Thoracic aorta (tissue), 2 donors: ENCODE results near the gene BAG3. TPM values are rescaled to one million over a fixed set of nuclear protein-coding genes. Genes with fewer than 3 reads are reported as not detected.

Experiments used
- ATAC-seq: fragments of 150-250 bp; one replicate; pipeline ENCODE4 v1.8.0; 2017; ENCODE audit warnings: low read depth; ENCODE audit not compliant: insufficient number of reproducible peaks, low FRiP score
- DNase-seq: peaks from one replicate; pipeline ENCODE4 v3.0.0-alpha.2; 2020; ENCODE audit warnings: low spot score
- H3K27ac ChIP-seq, 2 donors: fragments of 200-600 bp; sonication (generic); 1 replicate in 1 of 2; 2 replicates in 1 of 2; pipeline ENCODE4 v1.5.1; 2016; ENCODE audit warnings: mild to moderate bottlenecking in 2 of 2, moderate library complexity in 2 of 2
- H3K27me3 ChIP-seq: fragments of 200-600 bp; sonication (generic); replicated peaks from 2 replicates; pipeline ENCODE4 v1.6.0; 2016; ENCODE audit warnings: mild to moderate bottlenecking; ENCODE audit not compliant: insufficient read depth
- H3K36me3 ChIP-seq: fragments of 200-600 bp; sonication (generic); one replicate; pipeline ENCODE4 v1.5.1; 2016
- H3K4me1 ChIP-seq, 2 donors: fragments of 200-600 bp; sonication (generic); 1 replicate in 1 of 2; 2 replicates in 1 of 2; pipeline versions ENCODE4 v1.5.1 to v1.6.0; 2016; ENCODE audit warnings: low read depth in 2 of 2, mild to moderate bottlenecking in 1 of 2; ENCODE audit not compliant: control insufficient read depth in 1 of 2
- H3K4me3 ChIP-seq: fragments of 200-600 bp; sonication (generic); 2 replicates; pipeline ENCODE4 v1.5.1; 2016; ENCODE audit warnings: mild to moderate bottlenecking
- H3K9me3 ChIP-seq: fragments of 200-600 bp; sonication (generic); 2 replicates; pipeline ENCODE4 v1.5.1; 2016
- CTCF ChIP-seq: fragments of 200-600 bp; sonication (generic); IDR thresholded peaks from one replicate; pipeline ENCODE4 v1.5.1; 2019; ENCODE audit warnings: antibody characterized with exemption
- total RNA-seq, 2 donors: library from RNA; depleted of rRNA; stranded (reverse); fragments of >200 nt; gene quantifications; one replicate each; pipeline versions ENCODE4 v1.1.0 to v1.2.3, GENCODE V29; 2016

Gene BAG3
- total RNA-seq, 2 donors from 2014 or later: 48.9 to 87.6 TPM

GRCh38 chr10:119609516-119609915 is 41.7 kb upstream of the BAG3 start:
- TF ChIP-seq CTCF: no peak
- Histone ChIP-seq H3K27me3 (no peaks in the 10 kb centered on the region), H3K36me3 (no peaks in the 10 kb centered on the region), H3K4me3 (no peak overlapping the region), H3K27ac (no peak overlapping the region), H3K4me1 (peaks cover 0 to 7% of the 10 kb centered on the region in 2 donors), H3K9me3 (no peaks in the 10 kb centered on the region)
- ATAC-seq: no peak
- no peak for DNase-seq

- Histone ChIP-seq H3K36me3 (no peaks in the 10 kb centered on the region), H3K27me3 (no peaks in the 10 kb centered on the region), H3K4me1 (peaks cover 0 to 7% of the 10 kb centered on the region in 2 donors), H3K9me3 (no peaks in the 10 kb centered on the region), H3K27ac (no peak overlapping the region), H3K4me3 (no peak overlapping the region)
- DNase-seq: no peak
- no peak for TF ChIP-seq CTCF
- ATAC-seq: no peak
Observed at GRCh38 chr10:119611433-119611832, 39.7 kb upstream of the BAG3 start.

DNA sequence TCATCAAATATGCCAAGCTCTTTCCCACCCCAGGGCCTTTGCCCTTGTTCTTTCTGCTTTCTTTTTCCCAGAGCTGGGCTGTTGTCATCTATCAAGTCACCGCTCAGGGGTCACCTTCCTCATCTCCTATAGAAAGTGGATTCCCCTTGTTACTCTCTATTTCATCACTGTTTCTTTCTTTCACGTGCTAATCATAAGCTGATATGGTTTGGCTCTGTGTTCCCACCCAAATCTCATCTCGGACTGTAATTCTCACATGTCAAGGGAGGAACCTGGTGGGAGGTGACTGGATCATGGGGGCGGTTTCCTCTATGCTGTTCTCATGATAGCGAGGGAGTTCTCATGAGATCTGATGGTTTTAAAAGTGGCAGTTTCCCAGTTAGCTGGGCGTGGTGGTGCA is 37.4 kb upstream of the BAG3 start:
- Histone ChIP-seq H3K36me3 (no peaks in the 10 kb centered on the region), H3K4me3 (no peak overlapping the region), H3K27ac (no peak overlapping the region), H3K4me1 (peaks cover 0 to 2% of the 10 kb centered on the region in 2 donors), H3K9me3 (no peaks in the 10 kb centered on the region), H3K27me3 (no peaks in the 10 kb centered on the region)
- ATAC-seq: no peak
- TF ChIP-seq CTCF: no peak
- DNase-seq: no peak

DNA sequence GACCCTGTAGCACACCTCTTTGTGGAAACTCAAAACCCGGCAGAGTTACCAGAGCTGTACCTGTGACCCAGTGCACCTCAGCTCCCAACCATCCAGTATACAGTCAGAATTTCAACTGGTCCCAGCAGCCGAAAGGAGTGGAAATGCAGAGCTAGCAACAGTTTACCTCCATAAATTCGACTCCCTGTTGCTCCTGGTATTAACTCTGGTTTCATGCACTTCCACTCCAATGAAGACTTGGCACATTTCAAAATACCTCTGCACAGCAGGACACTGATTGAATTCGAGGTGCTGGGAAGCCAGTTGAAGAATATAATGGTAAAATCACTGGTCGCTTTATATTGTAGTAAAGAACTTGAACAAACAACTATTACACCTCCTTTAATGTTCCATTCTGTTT is 36.5 kb upstream of the BAG3 start:
- TF ChIP-seq CTCF: no peak
- H3K4me1 ChIP-seq: no peaks in the 10 kb centered on the region
- H3K9me3 ChIP-seq: no peaks in the 10 kb centered on the region
- H3K4me3 ChIP-seq: no peak overlapping the region
- H3K27ac ChIP-seq: no peak overlapping the region
- ATAC-seq: no peak
- DNase-seq: no peak
- no peaks in the 10 kb centered on the region for H3K27me3 ChIP-seq
- H3K36me3 ChIP-seq: no peaks in the 10 kb centered on the region

DNA sequence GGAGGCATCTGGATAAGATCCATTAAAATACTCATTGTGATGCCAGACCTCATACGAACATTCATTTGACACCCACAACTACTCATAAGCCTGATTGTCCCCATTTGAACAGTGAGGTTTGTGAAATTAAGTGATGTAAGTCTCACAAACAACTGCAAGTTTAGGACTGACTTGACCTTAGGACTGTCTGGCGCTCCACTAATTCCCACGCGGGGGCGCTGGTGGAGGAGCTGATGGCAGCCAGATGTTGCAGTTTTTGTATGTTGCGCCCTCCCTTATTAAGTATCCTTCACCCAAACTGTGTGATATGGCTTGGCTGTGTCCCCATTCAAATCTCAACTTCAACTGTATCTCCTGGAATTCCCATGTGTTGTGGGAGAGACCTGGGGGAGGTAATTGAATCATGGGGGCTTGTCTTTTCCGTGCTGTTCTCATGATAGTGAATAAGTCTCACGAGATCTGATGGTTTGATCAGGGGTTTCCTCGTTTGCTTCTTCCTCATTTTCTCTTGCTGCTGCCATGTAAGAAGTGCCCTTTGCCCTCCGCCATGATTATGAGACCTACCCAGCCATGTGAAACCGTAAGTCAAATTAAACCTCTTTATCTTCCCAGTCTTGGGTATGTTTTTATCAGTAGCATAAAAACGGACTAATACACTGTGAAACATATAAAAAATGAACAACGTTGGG is 34.2 kb upstream of the BAG3 start:
- Histone ChIP-seq H3K9me3 (no peaks in the 10 kb centered on the region), H3K4me1 (no peaks in the 10 kb centered on the region), H3K27me3 (no peaks in the 10 kb centered on the region), H3K36me3 (no peaks in the 10 kb centered on the region), H3K27ac (no peak overlapping the region), H3K4me3 (no peak overlapping the region)
- TF ChIP-seq CTCF: no peak
- ATAC-seq (no peak), DNase-seq (no peak)
